Measurements from ENCODE around the gene PHEX.

The PHEX gene

DNA sequence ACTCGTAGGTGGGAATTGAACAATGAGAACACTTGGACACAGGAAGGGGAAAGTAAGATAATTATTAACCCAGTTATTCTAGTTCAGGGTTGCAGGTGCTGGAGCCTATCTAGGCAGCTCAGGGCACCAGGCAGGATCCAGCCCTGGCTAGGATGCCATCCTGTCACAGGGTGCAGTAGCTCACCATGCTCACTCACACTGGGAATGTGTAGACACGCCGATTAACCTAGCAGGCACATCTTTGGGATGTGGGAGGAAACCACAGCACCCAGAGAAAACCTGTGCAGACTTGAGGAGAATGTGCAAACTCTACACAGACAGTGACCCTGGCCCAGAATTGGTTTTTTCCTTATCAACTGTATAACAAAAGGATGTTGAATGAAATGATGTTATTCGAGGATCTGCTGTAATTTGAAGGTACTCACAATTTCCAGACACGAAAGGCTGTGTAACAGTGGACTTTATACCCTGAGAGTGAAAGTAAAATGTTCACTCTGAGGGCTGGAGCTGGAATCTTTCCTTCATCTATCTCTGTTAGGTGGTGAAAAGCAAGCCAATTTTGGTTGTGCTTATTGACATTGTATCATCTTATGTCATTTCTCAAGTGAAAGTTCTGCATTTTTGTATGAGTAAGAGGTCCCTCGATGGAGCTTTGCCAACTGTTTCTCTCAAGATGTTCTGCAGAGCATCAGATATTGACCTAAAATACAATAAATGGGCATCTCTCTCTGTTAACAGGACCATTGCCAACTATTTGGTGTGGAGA, 78.8 kb downstream of the PHEX start:
- no peak for DNase-seq

DNA sequence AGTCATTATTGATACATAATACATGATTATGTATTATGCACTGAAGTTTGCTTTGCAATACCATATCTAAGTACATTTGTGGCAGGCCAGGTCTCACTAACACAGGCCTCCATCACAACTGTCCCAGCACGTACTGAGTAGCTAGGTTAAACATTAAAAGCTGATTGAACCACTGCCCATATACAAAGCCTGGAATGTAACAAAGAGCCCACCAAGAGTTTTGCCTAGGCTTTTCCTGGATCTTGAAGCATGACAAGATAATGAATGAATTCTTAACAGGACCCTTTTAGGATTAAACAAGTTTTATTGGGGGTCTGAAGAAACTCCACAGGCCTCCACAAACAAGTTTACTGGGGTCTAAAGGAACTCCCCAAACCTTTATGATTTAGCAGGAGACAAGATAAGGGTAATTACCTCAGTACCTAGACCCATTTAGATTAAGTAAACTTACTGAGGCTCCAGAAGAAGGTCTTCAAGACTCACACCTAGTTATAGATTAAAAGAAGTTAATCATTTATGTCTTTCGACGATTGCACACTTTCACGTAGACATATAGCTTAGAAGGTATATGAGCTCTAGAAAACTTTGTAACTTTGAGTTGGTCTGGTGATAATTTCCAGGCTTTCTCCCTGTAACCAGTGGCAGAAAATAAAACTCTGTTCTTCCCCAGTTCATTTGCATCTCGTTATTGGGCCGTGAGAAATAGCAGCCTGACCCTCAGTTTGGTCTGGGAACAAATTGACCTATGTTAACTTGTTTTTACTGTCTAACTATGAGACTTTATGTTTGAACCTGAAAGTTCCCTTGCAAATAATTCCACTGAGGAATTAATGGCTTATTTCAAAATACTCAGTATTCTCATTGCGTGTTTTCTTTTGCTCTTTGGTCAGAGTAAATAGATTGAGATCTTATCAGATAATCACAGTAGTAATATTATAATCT, 84.8 kb downstream of the PHEX start:
- no peak for DNase-seq

DNA sequence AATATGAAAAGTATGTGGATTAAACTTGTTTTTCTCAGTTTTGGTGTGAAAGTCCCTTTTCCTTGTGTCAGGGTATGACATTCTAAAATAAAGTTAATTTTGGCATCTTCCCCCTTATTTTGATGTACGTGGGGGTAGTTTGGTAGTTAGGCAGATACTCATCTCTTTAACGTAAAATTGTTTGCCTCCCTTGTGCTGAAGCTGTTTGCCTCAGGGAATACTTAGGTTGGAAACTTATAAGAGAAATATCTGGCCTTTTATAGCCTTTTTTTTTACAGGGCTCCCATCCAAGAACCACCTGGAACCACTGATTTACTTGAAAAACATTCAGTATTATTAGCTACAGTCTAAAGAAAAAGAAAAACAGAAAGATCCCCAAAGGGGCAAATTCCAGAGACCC, 85.5 kb downstream of the PHEX start:
- DNase-seq: no peak

DNA sequence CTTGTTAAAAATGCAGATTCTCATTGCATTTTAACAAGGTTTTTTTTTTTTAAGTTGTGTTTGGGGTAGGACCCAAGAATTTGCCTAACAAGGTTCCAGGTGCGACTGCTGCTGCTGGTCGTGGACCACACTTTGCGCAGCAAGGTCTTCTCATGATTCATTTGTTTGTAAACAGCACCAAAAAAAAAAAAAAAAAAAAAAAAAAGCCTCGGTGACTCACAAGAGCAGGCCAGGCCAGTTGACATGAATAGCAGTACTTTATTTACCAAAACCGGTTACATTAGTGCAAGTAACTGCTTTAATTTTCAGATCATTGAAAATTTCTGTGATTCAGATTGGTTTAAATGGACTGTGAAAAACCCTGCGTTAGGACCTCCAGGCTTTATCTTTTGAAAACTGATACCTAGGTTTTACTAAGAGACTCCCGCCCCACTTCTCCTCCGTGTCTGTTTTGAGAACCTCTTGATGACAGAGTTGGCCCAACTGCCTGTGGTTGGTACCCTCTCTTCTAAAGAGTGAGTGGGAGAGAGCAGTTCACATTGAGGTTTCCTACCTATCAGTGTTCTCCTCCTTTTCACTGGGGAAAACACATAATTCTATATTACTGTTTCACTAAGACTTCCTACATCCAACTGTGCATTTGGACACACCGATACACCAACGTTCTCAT, 86.2 kb downstream of the PHEX start:
- DNase-seq: no peak

DNA sequence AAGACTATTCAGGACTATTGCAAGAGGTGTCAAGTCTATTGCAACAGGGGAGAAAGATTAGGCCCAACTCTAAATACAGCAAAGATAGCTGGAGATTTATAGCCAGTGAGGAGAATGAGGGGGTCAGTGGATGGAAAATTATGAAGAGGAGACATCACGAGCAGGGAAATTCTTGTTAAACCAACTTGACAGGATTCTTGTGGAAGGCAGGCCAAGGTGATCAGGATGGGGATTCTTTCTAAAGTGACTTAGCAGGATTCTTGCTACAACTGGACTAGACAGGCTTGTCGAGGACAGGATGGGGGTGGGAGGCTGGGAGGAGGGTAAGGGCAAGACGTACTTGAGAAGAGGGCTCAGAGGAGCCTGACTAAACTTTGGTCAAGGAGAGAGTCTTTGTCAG, 89.0 kb downstream of the PHEX start:
- no peak for DNase-seq

DNA sequence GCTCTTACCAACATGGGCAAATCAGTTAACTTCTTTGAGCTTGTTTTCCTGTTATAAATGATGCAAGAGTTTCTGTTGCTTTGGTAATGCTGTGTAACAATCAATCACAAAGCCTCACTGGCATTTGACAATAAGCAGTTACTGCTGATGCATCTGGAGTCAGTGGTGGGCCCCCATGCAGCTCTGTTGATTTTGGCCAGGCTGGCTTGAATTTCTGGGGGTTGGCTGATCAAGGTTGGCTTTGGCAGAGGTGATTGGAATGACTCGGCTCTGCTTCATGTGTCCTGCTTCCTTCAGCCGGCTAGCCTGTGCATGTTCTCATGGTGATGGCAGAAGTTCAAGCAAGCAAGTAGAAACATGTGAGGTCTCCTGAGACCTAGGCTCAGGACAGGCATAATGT, 90.4 kb downstream of the PHEX start:
- no peak for DNase-seq

DNA sequence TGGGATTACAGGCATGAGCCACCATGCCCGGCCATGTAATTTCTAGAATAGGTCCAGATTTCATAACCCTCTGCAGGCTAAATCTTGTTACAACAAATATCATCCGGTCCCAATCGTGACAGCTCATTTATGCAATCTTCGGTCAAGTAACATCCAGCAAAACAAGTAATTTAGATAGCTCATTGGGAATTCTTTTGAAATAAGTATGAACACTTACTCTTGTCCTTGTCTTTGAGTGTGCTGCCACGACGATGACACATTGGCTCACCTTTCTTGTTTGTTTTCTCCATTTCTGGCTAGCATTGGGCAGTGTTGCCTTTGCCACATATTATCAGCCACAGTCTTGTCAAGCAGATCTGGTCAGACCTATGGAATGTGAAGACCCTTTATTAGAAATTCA, 92.0 kb downstream of the PHEX start:
- no peak for DNase-seq

DNA sequence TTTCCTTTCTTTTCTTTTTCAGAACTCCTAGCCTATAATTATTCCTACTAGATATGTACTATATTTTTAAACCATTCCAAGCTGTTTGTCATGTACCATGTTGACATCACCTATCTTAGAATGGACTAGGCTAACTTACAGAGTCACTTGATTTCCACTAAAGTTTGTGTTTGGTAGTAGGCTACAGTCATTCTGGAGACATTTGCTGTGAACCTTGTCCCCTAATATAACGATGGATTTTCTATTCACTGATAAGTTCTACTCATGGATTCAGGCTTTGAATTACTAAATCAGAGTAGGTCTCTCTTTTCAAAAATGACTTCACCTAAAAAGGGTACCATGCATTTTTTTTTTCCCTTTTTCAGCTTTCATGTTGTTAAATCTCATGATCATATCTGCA, 93.4 kb downstream of the PHEX start:
- DNase-seq: no peak

DNA sequence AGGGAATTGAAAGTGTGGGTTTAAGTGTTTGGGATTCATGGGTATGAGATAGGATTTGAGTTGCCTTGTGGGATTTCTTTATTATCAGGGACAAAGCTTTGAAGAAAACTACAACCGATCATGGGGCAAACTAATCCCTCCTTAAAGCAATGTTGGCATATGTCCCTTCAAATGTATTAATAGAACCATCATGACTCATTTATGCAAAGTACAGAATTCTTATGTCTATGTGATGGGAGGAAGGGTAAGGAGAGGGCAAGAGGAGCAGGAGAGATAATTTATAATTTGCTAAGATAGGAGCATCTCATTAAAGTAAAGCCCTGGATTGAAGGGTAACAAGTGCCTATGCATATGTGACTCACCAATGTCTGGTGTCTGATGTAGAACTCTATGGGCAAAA, 94.2 kb downstream of the PHEX start:
- DNase-seq: no peak

DNA sequence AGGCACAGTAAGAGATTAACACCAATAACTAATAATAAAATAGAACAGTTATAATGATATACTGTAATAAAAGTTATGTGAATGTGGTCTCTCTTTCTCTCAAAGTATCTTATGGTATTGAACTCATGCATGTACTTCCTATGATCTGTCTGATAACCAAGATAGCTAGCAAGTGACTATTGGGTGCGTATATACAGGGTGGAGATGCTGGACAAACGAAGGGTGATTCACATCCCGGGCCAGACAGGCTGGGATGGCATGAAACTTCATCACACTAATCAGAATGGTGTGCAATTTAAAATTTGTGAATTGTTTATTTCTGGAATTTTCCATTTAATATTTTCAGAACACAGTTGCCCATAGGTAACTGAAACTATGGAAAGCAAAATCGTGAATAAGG, 96.8 kb downstream of the PHEX start:
- DNase-seq: no peak

DNA sequence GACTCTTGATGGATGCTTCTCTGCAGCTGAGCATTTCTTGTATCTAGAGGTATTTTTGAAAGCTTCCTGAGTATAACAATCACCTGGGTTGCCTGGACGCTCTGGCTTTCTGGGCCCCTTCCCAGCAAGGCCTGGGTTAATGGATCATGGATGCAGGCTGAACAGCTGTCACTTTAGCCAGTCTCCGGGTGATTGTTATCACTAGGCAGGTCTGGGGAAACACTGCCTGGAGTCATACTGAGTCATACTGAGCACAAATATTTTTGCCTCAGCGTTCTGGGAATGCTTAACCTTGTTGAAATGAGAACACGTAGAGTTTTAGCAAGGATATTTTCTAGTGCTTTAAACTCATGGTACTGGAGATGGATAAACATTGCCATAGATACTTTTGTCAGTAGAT, 102.6 kb downstream of the PHEX start:
- DNase-seq: no peak

DNA sequence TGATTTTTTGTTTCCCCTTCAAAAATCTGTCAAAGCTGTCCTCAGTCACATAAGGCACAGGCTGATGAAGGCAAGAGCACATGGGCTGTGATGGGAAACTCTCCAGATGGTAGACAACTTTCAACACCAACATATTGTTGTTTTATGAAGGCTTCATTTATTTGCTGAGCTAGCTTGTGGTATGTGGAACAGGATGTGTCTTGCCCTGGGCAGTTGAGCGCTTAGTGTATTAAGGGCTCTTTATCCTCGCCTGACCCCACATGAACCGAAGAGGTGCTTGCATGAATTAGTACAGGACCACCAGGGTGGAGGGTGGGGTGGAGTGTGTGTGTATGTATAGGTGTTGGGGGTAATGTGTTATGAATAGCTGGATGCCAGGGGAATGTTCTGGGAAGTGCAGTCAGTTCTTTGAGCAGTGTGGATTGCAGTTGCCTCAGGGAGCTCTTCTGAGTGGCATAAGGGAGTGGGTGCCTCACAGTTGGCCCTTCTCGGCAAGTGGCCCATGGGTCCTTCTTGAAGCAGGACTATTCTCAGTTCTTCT, 103.1 kb downstream of the PHEX start:
- DNase-seq: no peak

DNA sequence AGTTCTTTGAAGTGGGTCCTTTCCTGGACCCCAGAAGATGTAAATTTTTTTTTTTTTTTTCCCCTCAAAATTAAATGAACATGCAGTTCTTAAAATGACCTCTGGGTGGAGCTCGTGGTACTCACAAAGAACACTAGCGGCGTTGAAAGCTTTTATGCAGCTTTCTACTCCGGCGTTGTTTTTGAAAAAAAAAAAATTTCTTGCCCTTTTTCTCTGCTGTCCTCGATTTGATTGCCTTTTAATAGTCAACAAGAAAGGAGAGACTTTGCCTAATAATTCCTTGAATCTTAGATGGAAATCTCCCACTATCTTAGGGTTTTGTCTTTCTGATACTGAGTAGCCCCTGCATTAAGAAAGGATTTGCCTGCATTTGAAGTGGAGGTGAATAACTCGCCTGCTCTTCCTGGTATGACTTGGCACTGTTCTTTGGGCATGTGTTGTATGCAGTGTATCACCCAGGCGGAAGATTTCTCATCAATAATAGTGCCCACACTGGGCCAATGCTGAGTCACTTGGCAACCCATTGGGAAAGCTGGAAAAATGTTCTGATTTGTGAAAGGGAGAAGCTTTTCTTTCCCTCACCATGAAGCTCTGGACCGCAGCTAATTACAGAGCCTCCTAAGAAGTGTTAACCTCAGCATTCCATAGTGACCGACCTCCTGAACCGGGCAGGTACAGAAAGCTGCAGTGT, 104.0 kb downstream of the PHEX start:
- no peak for DNase-seq

DNA sequence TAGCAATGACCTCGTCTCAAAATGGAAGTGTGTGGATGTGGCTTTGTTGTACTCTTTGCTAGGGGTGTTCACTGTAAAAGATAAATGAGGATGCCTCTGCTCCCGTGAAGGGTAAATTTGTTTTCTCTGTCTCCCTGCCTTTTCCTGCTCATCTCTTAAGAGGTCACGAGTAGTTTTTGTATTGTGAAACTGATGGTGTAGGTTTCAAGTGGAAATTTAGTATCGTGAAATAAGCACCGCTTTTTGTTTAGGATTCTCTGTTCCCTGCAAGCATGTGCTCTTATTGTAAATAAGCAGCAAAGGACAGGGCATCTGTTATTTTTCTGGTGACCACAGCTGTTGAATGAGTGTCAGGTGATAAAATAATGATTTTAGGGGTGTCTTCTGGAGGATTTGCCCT, 104.6 kb downstream of the PHEX start:
- DNase-seq: no peak

DNA sequence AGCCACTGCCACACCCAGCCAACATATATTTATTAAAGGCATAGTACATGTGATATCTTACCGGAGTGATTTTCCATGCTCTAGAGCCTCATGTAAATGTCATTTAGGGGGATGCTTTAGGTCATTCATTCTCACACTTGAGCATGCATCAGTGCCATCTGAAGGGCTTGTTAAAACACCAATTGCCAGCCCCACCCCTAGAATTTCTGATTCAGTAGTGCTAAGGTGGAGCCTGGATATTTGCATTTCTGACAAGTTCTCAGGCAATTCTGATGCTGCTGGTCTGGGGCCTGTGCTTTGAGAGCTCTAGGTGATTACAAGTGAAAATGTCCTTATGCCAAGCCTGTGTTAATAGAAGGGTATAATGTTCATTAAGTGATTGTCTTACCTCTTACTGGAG, 107.7 kb downstream of the PHEX start:
- DNase-seq: no peak

DNA sequence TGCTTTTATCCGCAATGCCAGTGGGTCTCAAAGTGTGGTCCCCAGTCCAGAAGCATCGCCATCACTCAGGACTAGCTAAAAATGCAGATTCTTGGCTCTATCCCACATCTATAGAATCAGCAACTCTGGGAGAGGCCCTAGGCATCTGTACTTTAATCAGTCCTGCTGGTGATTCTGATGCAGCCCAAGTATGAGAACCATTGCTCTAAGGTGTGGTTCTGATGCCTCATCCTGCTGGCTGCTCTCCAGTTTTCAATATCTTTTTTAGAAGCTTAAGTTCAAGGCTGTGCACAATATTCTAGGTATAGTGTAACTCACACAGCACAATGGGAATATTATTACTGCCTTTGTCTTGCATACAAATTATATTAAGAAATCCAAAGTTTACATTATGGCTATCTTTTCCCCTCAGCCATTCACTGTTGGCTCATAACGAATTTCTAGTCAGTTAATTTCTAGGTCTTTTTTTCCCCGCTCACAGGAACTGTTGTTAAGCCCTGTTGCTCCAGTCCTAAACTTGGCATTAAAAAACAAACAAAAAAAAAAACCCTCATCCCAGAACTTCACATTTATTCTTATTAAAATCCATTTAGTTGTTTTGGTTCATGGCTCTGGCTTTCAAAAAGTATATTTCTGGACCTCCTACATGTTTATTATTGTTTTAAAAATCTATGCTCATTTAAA, 109.1 kb downstream of the PHEX start:
- DNase-seq: no peak

DNA sequence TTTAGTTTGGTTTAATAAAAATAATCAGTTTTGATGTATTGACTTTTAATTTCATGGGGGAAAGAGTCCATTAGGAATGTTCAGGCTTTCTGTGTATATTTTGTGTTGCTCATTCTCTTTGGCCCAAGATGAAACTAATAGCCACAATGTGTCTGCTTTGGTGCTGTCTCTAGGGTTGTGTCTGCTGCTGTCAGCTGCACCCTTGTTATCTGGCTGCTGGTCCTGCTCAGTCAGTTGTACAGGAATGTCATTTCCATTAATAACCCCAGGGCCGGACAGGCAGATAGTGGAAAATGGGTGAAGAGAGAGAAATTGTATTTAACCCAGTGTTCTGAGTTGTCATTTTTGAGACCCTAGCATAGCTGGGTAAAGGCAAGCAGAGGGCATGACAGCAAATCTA, 115.1 kb downstream of the PHEX start:
- DNase-seq: no peak

DNA sequence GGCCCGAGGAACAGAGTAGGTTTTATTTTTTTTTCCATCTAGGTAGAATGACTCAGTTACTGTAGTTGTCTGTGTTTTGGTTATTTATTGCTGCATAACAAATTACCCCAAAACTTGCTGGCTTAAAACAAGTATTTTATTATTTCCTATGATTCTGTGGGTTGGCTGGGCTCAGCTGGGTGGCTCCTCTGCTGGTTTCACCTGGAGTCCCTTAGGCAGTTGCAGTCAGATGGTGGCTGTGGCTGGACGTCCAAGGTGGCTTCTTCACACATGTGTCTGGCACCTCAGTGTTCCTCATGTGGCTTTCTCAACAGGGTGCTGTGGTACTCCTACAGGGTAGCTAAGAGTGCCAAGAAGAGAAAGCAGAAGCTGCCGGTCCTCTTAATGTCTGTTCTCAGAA, 115.8 kb downstream of the PHEX start:
- no peak for DNase-seq

DNA sequence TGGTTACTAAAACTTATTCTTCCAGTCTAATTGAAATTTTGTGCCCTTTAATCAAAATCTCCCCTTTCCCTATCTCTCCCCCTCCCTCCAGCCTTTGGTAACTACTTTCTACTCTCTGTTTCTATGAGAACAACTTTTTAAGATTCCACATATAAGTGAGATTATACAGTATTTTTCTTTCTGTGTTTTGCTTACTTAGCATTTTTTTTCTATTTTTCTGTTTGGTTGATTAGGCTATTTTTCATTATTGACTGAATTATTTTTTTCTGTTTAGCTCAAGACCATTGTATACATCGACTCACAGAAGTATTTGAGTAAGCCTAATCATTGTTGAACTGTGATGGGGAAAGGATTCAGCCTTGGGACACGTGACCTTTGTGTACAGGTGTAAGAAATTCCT, 116.4 kb downstream of the PHEX start:
- DNase-seq: no peak

DNA sequence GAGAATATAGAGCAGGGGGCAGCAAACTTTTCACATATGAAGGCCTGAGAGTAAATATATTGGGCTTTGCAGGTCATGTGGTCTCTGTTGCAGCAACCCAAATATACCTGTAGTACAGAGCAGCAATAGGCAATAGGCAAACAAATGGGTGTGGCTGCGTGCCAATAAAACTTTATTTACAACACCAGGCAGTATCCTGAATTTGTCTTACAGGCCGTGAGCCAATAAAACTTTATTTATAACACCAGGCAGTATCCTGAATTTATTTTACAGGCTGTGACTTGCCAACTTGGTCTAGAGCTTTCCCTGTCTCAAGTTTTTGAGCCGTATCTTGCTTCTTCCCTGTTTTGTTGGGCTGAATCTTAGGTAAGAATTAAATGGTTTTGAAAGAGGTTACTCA, 118.2 kb downstream of the PHEX start:
- no peak for DNase-seq

DNA sequence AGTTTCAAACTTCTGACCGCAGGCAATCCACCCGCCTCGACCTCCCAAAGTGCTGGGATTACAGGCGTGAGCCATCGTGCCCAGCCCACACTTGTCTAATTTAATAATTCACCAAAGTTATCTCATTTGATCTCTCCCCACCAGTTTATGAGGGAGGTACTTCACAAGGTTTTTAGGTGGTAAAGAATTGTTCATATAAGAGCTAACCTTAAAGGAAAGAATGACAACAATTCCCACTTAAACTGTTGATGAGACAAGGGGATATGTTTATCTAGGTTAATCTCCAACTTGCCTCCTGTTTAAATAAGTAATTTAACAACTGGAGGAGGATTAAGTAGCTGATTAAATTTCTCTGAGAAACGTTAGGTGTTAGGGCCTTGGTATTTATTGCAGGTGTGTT, 123.0 kb downstream of the PHEX start:
- DNase-seq: no peak

DNA sequence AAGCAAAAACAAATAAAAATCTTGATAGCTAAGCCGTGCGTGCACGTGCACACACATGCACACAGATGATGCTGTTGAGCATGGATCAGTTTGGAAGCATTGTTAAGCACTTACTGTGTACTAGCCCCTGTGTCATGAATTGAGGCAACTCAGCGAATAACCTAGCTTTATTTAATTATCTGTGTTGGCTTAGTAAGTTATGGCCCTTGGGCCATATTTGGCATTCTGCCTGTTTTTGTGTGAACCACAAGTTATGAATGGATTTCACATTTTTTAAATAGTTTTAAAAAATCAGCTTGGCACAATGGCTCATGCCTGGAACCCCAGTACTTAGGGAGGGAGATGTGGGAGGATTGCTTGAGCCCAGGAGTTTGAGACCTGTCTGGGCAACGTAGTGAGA, 126.9 kb downstream of the PHEX start:
- no peak for DNase-seq

Data from activated naive CD4-positive, alpha-beta T cell (primary cell).